HG03565 (cell line): ENCODE measurements around the gene RNF167.

ENCODE experiments used
- ATAC-seq: cut with Tn5 transposase; IDR thresholded peaks from one replicate; pipeline ENCODE4 v1.9.1; 2021; ENCODE audit warnings: mild to moderate bottlenecking, moderate library complexity; ENCODE audit not compliant: unreplicated experiment

RNF167 gene

GRCh38 chr17:4973256-4974114 lies 33.4 kb downstream of the RNF167 start:
- ATAC-seq = no peak

GRCh38 chr17:4974115-4974670 lies 34.1 kb downstream of the RNF167 start:
- no peak for ATAC-seq

DNA sequence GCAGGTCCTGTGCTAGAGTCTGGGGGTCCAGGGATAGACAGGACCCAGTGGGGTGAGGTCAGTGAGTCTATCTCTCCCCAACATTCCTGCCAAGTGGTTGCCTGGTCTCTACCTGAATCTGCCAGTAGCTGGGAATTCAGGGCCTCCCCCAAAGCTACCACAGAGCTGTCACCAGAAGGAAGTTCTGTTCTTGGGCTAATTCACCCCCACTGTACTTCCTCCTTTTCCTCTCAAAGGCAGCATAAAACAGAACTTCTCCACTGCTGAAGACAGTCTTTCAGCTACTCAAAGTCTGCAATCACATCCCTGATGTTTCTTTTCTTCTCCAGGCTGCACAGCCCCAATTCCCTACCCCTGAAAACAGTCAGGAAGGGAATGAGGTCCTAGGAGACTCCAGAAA lies 38.7 kb downstream of the RNF167 start:
- ATAC-seq = no peak

- ATAC-seq = no peak
Observed at GRCh38 chr17:4980644-4981216, 40.7 kb downstream of the RNF167 start.

GRCh38 chr17:4982305-4982704 lies 42.2 kb downstream of the RNF167 start:
- no peak for ATAC-seq

GRCh38 chr17:4986403-4986802 lies 46.3 kb downstream of the RNF167 start:
- no peak for ATAC-seq

DNA sequence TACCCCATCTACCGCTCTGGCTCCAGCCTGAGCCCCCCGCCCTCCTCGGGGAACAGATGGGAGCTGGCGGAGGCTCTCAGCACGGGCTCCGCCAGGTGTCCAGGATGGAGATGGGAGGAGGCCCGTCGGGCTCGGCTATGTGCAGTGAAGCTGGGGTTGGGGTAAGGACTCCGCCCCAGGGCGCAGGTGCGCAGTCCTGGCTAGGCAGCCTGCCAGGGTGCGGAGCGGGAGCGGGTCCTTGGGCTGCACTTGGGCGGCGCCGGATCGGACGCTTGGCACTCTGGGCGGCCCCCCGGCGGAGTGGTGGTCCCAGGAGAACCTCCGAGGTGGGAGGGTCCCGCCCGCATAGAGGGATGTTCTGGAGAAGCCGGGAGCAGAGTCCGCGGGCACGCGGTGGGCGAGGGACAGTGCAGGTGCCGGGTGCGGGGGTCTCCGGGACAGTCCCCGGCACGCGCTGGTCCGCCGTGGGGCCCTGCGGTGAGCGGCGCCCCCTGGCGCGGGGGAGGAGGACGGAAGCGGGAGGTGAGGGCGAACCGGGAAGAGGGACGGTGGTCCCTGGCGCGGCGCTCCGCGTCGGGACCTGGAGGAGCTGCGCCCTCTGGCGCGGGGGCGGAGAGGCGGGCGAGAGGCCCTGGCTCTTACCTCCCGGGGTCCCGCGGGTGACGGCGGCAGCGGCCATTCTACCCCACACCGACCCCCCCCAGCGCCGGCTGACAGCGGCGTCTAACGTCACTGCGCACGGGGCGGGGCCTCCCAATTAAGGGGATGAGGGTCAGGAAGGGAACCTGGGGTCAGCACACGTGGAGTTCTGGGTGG lies 47.1 kb downstream of the RNF167 start, which contains the start of gene CAMTA2:
Gene CAMTA2 (minus strand): TSS at position 725 of the 816 bp plus-strand sequence. CDS start 1,453 bp downstream, outside the sequence.
- ATAC-seq = peak; percentile 49

DNA sequence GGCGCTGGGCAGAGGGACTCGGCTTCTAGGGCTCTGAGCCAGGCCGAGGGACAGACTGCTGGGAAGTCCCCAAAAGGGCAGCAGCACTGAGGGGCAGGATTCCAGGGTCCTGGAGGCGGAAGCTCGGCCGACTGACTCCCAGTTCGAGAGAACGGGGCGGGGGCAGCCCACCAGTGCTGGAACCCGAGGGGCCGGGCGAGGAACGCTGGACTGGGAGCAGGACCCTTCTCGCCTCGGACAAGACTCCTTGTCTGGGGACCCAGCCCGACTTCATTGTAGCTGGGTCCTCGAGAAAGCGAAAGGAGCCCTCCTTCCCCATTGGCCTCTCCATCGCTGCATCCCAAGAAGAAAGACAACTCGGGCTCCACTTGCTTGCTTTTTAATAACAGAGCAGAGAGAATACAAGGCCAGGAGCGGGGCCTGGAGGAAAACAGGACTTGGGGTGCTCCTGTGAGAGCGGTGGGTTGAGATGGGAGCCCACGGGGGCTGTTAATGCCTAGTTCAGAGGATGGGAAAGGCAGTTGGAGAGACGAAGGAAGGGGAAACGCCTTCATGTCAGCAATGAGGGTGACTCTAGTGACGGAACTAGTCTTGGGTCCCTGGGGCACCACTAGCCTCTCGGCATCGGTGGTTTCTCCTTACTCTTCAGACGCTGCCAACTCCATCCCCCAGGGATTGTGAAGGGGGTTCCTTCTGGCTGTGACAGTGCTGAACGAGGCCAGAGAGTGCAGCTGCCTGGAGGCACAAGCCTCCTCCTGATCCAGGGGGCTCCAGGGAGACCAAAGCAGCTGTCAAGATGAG lies 47.9 kb downstream of the RNF167 start:
- ATAC-seq = no peak

DNA sequence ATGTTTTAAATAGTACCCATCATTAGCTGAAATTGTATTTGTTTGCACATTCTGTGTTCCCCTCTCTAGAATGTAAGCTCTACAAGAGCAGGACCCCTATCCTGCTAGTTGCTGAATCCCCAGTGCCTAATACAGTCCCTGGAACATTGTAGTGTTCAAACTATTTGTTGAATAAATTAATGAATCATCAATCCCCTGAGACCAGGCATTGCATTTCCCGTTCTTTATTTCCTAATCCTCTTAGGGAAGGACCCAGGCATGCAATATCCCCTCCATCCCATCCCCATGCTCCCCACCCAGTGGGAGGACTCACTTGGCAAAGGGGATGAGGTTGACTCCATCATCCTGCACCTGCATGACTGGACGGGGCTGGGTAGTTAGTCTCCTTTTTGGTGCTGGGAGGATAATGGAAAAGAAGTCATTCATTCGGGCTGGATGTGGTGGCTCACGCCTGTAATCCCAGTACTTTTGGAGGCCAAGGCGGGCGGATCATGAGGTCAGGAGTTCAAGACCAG lies 54.1 kb downstream of the RNF167 start:
- ATAC-seq = no peak
